H1 (cell line): ENCODE data around the gene SMCHD1. TPM values are rescaled to one million over a fixed set of nuclear protein-coding genes. Genes with fewer than 3 reads are reported as not detected.

Experiments used
- CTCF ChIA-PET: fragments of 300-600 bp; sonication (Branson Sonifier 250); formaldehyde crosslinking; loops from one replicate; lab custom pipeline; 2021; ENCODE audit not compliant: partially characterized antibody; lab: Charles Lee
- POLR2A ChIA-PET: fragments of 300-600 bp; sonication (Branson Sonifier 250); formaldehyde crosslinking; loops from one replicate; lab custom pipeline; 2021; ENCODE audit warnings: inconsistent platforms; ENCODE audit not compliant: partially characterized antibody; lab: Charles Lee
- DNase-seq, 2 experiments: peaks; one replicate each; pipeline versions ENCODE4 v3.0.0 to v3.0.0-alpha.2; 2010 to 2022; ENCODE audit warnings: low spot score in 2 of 2, low read depth in 1 of 2, mixed read lengths in 1 of 2
- FAIRE-seq: peaks from 2 replicates; lab custom pipeline; 2011; peaks lifted over from hg19 to GRCh38; lab: Jason Lieb, UNC
- H2AFZ ChIP-seq: 2 replicates; pipeline ENCODE4 v1.8.1; 2012; ENCODE audit warnings: low read length, inconsistent platforms
- H2AK5ac ChIP-seq: 2 replicates; pipeline ENCODE4 v1.6.1; 2013; ENCODE audit warnings: low read depth, low read length
- H2BK120ac ChIP-seq: replicated peaks from 2 replicates; pipeline ENCODE3; 2013; ENCODE audit warnings: low read depth, low read length, inconsistent platforms
- H2BK12ac ChIP-seq: 2 replicates; pipeline ENCODE4 v1.6.1; 2013; ENCODE audit warnings: low read depth, low read length
- H2BK15ac ChIP-seq: 2 replicates; pipeline ENCODE4 v1.6.1; 2013; ENCODE audit warnings: low read length
- H2BK20ac ChIP-seq: 2 replicates; pipeline ENCODE4 v1.6.1; 2013; ENCODE audit warnings: low read length
- H2BK5ac ChIP-seq: 2 replicates; pipeline ENCODE4 v1.6.1; 2013; ENCODE audit warnings: low read depth, low read length
- H3K14ac ChIP-seq: 2 replicates; pipeline ENCODE4 v1.6.1; 2013; ENCODE audit warnings: inconsistent platforms; ENCODE audit not compliant: insufficient read length
- H3K18ac ChIP-seq: 2 replicates; pipeline ENCODE4 v1.6.1; 2013; ENCODE audit warnings: low read length; ENCODE audit errors: extremely low read depth
- H3K23ac ChIP-seq: 2 replicates; pipeline ENCODE4 v1.6.1; 2013; ENCODE audit warnings: inconsistent platforms; ENCODE audit not compliant: insufficient read length
- H3K23me2 ChIP-seq: 2 replicates; pipeline ENCODE4 v1.6.1; 2013; ENCODE audit warnings: low read depth, low read length
- H3K27ac ChIP-seq: 2 replicates; pipeline ENCODE4 v1.6.1; 2011; ENCODE audit warnings: low read depth, low read length, inconsistent platforms
- H3K27me3 ChIP-seq, 4 experiments: replicated peaks in 1 of 4; 1 replicate in 1 of 4; 2 replicates in 3 of 4; pipeline versions ENCODE4 v1.6.1 to v1.8.1; 2011 to 2013; ENCODE audit warnings: low read length in 3 of 4, mild to moderate bottlenecking in 3 of 4, inconsistent platforms in 2 of 4, mixed read lengths in 2 of 4, moderate library complexity in 1 of 4; ENCODE audit not compliant: control insufficient read depth in 3 of 4, insufficient read depth in 3 of 4; ENCODE audit errors: extremely low read depth in 1 of 4
- H3K36me3 ChIP-seq, 4 experiments: 2 replicates each; pipeline versions ENCODE4 v1.6.1 to v1.8.1; 2011 to 2013; ENCODE audit warnings: mild to moderate bottlenecking in 4 of 4, low read length in 3 of 4, moderate library complexity in 2 of 4, control low read depth in 1 of 4, inconsistent platforms in 1 of 4; ENCODE audit not compliant: insufficient read depth in 4 of 4, control insufficient read depth in 2 of 4
- H3K4ac ChIP-seq: replicated peaks from 2 replicates; pipeline ENCODE3; 2013; ENCODE audit warnings: low read length, low read depth, mixed read lengths, inconsistent platforms; ENCODE audit not compliant: insufficient read length
- H3K4me1 ChIP-seq, 4 experiments: replicated peaks in 1 of 4; 1 replicate in 1 of 4; 2 replicates in 3 of 4; pipeline versions ENCODE4 v1.6.1 to v1.8.1; 2011 to 2013; ENCODE audit warnings: low read length in 3 of 4, inconsistent platforms in 2 of 4, mixed read lengths in 1 of 4; ENCODE audit not compliant: insufficient read depth in 4 of 4, control insufficient read depth in 3 of 4
- H3K4me2 ChIP-seq, 2 experiments: 2 replicates each; pipeline versions ENCODE4 v1.6.1 to v1.8.1; 2011 to 2013; ENCODE audit warnings: low read depth in 2 of 2, low read length in 2 of 2, control low read depth in 1 of 2, inconsistent platforms in 1 of 2, mild to moderate bottlenecking in 1 of 2; ENCODE audit not compliant: insufficient read depth in 1 of 2
- H3K4me3 ChIP-seq, 4 experiments: fragments of 200-600, 300-600 bp in 1 of 4; sonication (generic), shearing (Covaris generic), sonication (Bioruptor Twin) in 1 of 4; 2 replicates each; pipeline versions ENCODE4 v1.5.1 to v1.8.1; 2011 to 2016; ENCODE audit warnings: low read length in 4 of 4, low read depth in 3 of 4, control low read depth in 2 of 4, inconsistent platforms in 2 of 4, mild to moderate bottlenecking in 2 of 4, mixed read lengths in 1 of 4, moderate library complexity in 1 of 4; ENCODE audit not compliant: insufficient read depth in 2 of 4; ENCODE audit errors: extremely low read depth in 1 of 4
- H3K56ac ChIP-seq: replicated peaks from 2 replicates; pipeline ENCODE3; 2013; ENCODE audit warnings: low read depth, mild to moderate bottlenecking, mixed read lengths, low read length, inconsistent platforms; ENCODE audit not compliant: insufficient read length
- H3K79me1 ChIP-seq: 2 replicates; pipeline ENCODE4 v1.6.1; 2013; ENCODE audit warnings: low read depth, low read length, control low read depth
- H3K79me2 ChIP-seq, 2 experiments: 2 replicates each; pipeline versions ENCODE4 v1.6.1 to v1.8.1; 2012 to 2013; ENCODE audit warnings: low read length in 2 of 2, mild to moderate bottlenecking in 2 of 2, inconsistent platforms in 1 of 2; ENCODE audit not compliant: insufficient read depth in 2 of 2, control insufficient read depth in 1 of 2
- H3K9ac ChIP-seq, 4 experiments: replicated peaks in 1 of 4; 1 replicate in 1 of 4; 2 replicates in 3 of 4; pipeline versions ENCODE4 v1.6.1 to v1.8.1; 2011 to 2013; ENCODE audit warnings: low read depth in 3 of 4, low read length in 3 of 4, control low read depth in 2 of 4, mild to moderate bottlenecking in 2 of 4, moderate library complexity in 2 of 4, inconsistent platforms in 1 of 4; ENCODE audit errors: extremely low read depth in 1 of 4
- H3K9me3 ChIP-seq, 2 experiments: 2 replicates each; pipeline versions ENCODE4 v1.6.1 to v1.8.1; 2012 to 2013; ENCODE audit warnings: mild to moderate bottlenecking in 2 of 2, moderate library complexity in 2 of 2, control low read depth in 1 of 2, inconsistent platforms in 1 of 2, low read depth in 1 of 2, low read length in 1 of 2, mixed read lengths in 1 of 2; ENCODE audit not compliant: insufficient read depth in 2 of 2
- H4K20me1 ChIP-seq, 2 experiments: replicated peaks in 1 of 2; 2 replicates each; pipeline versions ENCODE3 to v1.8.1; 2011 to 2013; ENCODE audit warnings: inconsistent platforms in 2 of 2, low read length in 2 of 2, mild to moderate bottlenecking in 1 of 2; ENCODE audit not compliant: insufficient read depth in 2 of 2, control insufficient read depth in 1 of 2
- H4K5ac ChIP-seq: 2 replicates; pipeline ENCODE4 v1.6.1; 2013; ENCODE audit warnings: low read length, low read depth, mixed read lengths, inconsistent platforms; ENCODE audit not compliant: insufficient read length
- H4K8ac ChIP-seq: 2 replicates; pipeline ENCODE4 v1.8.0; 2013; ENCODE audit warnings: mild to moderate bottlenecking, moderate library complexity, low read length, inconsistent platforms; ENCODE audit not compliant: insufficient read depth; ENCODE audit errors: extremely low read depth
- H4K91ac ChIP-seq: replicated peaks from 2 replicates; pipeline ENCODE3; 2013; ENCODE audit warnings: low read length, mixed read lengths, inconsistent platforms; ENCODE audit not compliant: insufficient read length
- EP300 ChIP-seq, 2 experiments: IDR thresholded peaks; 1 replicate in 1 of 2; 2 replicates in 1 of 2; pipeline ENCODE4 v1.6.1; 2011 to 2012; ENCODE audit warnings: low read depth in 2 of 2, low read length in 2 of 2, mild to moderate bottlenecking in 2 of 2, borderline replicate concordance in 1 of 2, inconsistent platforms in 1 of 2, moderate library complexity in 1 of 2
- FOSL1 ChIP-seq: IDR thresholded peaks from 2 replicates; pipeline ENCODE4 v1.6.1; 2011; ENCODE audit warnings: mild to moderate bottlenecking, low read depth, low read length, moderate library complexity; ENCODE audit not compliant: insufficient read depth
- RFX5 ChIP-seq: IDR thresholded peaks from 2 replicates; pipeline ENCODE4 v1.6.1; 2011; ENCODE audit warnings: low read depth, low read length, improper control_type of control experiment, borderline replicate concordance
- WGBS, 2 experiments: shearing (Covaris generic) in 1 of 2; methylation state at CpG; one replicate each; pipeline versions ENCODE4 v1.1.6 to v1.1.7; 2013 to 2015; ENCODE audit warnings: low lambda C conversion rate in 2 of 2, mixed read lengths in 2 of 2, inconsistent platforms in 1 of 2, low coverage in 1 of 2, missing lambda C conversion rate in 1 of 2; ENCODE audit not compliant: insufficient replicate concordance in 2 of 2, insufficient coverage in 1 of 2, insufficient read length in 1 of 2; ENCODE audit errors: extremely low coverage in 1 of 2, missing lambda C conversion rate in 1 of 2; 5-methylcytosine and 5-hydroxymethylcytosine counted together
- polyA plus RNA-seq, 7 experiments: library from polyadenylated mRNA; depleted of rRNA in 3 of 7; stranded (reverse) in 5 of 7; unstranded in 2 of 7; fragments of >200 nt in 5 of 7; fragments of 200-250 nt in 2 of 7; gene quantifications; 1 replicate in 5 of 7; 2 replicates in 1 of 7; 4 replicates in 1 of 7; pipeline versions ENCODE4 v1.2.1 to v1.2.3, GENCODE V29; 2011 to 2013; ENCODE audit warnings: missing spikeins in 2 of 7, mixed read lengths in 2 of 7
- total RNA-seq: library from RNA; stranded (reverse); fragmentation: NEBNext Ultra II Directional; extraction: Animal tissue kit (Norgen Biotek cat#: 25700); gene quantifications from 2 replicates; pipeline ENCODE4 v1.2.1, GENCODE V29; 2021

SMCHD1 gene
- total and polyA plus RNA-seq, 2 of the 8 experiments (the other 6 are each of a cell fraction or from before 2014, with no cell fraction given) = 9.3 to 32.0 TPM

GRCh38 chr18:2853173-2853925, 197.8 kb downstream of the SMCHD1 start:
- POLR2A ChIA-PET = no interaction called here
- no peak for DNase-seq
- no peak for TF ChIP-seq FOSL1
- TF ChIP-seq EP300 (IDR thresholded peaks at IDR 0.05; ENCODE audit: borderline replicate concordance in 1 of 2, low read depth in 2 of 2, low read length in 2 of 2) = no peak
- TF ChIP-seq RFX5 = no peak
- H3K23ac ChIP-seq = no peak overlapping the region
- no peak overlapping the region for H3K9ac ChIP-seq
- peaks cover 3 to 11% (median 8%) of the 10 kb centered on the region in 4 experiments for H3K27me3 ChIP-seq
- no peak overlapping the region for H2BK15ac ChIP-seq
- H3K79me2 ChIP-seq = no peaks in the 10 kb centered on the region
- no peak overlapping the region for H3K4me2 ChIP-seq
- H2BK120ac ChIP-seq = no peak overlapping the region
- H2BK5ac ChIP-seq = no peak overlapping the region
- H4K5ac ChIP-seq = no peak overlapping the region
- H3K36me3 ChIP-seq = no peaks in the 10 kb centered on the region
- H3K14ac ChIP-seq = no peak overlapping the region
- H4K8ac ChIP-seq = no peak overlapping the region
- H3K4ac ChIP-seq = no peak overlapping the region
- H2BK20ac ChIP-seq = no peak overlapping the region
- H3K9me3 ChIP-seq = no peaks in the 10 kb centered on the region
- CTCF ChIA-PET = interaction anchor here (0.8 kb wide), 1 partner anchor 298 kb away, joined by 3 read pairs; no protein-coding TSS in a partner anchor
- H3K56ac ChIP-seq = no peak overlapping the region
- H3K18ac ChIP-seq = no peak overlapping the region
- H2BK12ac ChIP-seq = no peak overlapping the region
- WGBS, 2 experiments = 86% methylated on average over 18 of the region's 18 CpGs; no CpG with 5 or more reads in 1 of the 2 experiments
- no peak overlapping the region for H3K27ac ChIP-seq
- no peak overlapping the region for H2AK5ac ChIP-seq
- no peaks in the 10 kb centered on the region for H3K79me1 ChIP-seq
- H3K4me1 ChIP-seq = no peaks in the 10 kb centered on the region
- no peaks in the 10 kb centered on the region for H3K23me2 ChIP-seq
- no peak overlapping the region for H2AFZ ChIP-seq
- no peak overlapping the region for H3K4me3 ChIP-seq
- H4K91ac ChIP-seq = no peak overlapping the region
- no peaks in the 10 kb centered on the region for H4K20me1 ChIP-seq
- no peak for FAIRE-seq
